ENCODE results near the gene OR10G3. TPM values are rescaled to one million over a fixed set of nuclear protein-coding genes. Genes with fewer than 3 reads are reported as not detected.

Gene OR10G3
- total RNA-seq, 2 experiments from 2014 or later: not detected

DNA sequence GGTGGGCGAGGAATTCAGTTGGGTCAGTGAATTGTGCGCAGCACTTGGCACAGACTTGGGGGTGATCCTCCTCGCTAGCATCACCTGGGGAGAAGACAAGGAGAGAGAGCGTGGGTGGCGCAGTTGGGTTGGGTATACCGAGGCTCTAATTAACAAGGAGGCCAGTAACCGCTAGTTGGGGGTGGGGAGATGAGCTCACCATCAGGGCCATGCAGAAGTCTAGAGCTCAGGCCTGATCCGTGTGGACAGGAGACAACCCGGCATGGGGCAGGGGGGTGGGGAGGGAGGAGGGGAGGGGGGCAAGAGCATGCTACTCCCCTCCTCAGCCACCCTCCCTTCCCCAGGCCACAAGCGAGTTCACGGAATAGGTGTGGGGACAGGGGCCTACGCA is 54.3 kb downstream of the OR10G3 start:
- Mint-ChIP-seq H3K4me3 (peak overlapping the region; percentile 81), H3K27ac (no peak overlapping the region), H3K36me3 (no peaks in the 10 kb centered on the region), H3K9me3 (no peaks in the 10 kb centered on the region), H3K27me3 (no peaks in the 10 kb centered on the region), H3K4me1 (peaks cover 20% of the 10 kb centered on the region)
- DNase-seq: no peak

DNA sequence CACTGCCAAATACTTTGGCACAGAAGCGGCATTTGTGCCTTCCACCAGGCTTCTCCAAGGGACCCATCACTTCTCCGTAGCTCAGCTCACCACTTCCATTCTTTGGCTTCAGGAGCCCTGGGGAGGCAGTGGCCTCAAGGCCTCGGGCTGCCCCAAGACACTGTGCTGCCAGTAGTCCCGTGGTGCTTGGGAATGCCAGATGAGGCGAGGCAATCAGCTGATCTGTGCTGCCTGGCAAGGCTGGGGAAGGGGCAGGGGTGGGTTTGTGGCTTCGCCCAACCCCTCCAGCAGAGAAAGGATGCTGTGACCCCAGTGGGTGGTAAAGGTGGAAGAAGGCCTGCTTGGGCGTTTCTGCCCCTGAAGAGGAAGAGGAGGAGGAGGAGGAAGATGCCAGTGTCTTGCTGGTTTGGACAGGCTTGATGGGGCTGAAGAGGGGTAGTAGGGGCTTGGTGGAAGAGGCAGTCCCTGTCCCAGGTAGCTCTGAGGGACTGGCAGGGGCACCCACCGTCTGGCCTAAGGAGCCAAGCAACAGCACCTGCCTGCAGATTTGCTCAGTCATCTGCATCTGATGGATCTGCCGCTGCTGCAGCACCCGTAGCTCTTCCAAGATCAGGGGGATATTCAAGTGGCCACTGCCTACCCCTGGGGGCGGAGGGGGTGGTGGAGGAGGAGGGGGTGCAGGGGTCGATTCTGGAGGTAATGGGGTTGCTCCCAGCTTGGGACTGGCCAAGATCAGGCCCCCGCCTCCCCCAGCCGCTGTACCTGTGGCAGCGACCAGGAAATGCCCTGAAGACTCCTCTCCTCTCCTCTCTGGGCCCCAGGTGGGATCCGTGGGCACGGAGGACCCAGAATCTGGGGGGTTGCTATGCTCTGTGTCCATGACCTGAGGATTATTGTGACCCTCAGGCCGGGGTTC is 55.0 kb downstream of the OR10G3 start:
- Mint-ChIP-seq H3K4me1 (peaks cover 22% of the 10 kb centered on the region), H3K4me3 (peak overlapping the region; percentile 80), H3K9me3 (no peaks in the 10 kb centered on the region), H3K27me3 (no peaks in the 10 kb centered on the region), H3K27ac (no peak overlapping the region), H3K36me3 (no peaks in the 10 kb centered on the region)
- no peak for DNase-seq

DNA sequence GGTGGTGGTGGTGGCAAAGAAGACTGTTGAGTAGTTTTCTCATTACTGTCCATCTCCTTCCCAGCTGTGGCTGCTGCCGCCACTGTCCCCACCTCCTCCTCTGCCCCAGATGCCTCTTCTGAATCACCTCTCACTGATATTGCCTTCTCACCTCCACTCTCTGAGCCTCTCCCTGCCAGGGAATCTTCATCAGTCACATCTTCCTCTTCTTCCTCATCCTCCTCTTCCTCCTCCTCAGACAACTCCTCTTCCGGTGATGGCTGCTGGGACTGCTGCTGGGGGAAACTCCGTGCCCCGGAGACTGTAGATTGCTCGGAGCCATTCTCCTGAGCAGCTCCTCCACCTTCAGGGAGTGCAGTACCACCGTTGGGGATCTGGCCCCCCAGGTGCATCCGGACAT is 56.7 kb downstream of the OR10G3 start:
- no peak for DNase-seq
- H3K4me3 Mint-ChIP-seq: no peak overlapping the region
- H3K9me3 Mint-ChIP-seq: no peaks in the 10 kb centered on the region
- peaks cover 2% of the 10 kb centered on the region for H3K27me3 Mint-ChIP-seq
- peaks cover 20% of the 10 kb centered on the region for H3K4me1 Mint-ChIP-seq
- H3K36me3 Mint-ChIP-seq: no peaks in the 10 kb centered on the region
- H3K27ac Mint-ChIP-seq: no peak overlapping the region

DNA sequence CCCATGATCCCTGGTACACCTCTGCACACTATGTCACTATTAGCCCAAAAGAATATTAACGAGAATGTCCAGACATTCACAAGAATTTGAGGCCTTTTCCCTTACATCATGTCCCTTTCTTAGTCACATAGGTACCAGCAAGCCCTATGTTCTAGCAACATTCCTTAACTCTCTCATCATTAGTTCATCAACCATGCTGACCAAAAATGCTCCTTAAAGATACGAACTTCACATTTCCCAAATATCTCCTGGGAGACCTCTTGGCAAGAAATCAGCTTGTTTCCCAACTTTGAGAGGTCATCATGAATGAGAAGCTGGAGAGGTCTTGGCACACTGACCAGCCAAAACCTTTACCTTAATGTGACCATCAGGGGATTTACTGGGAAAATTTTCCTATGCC is 58.4 kb downstream of the OR10G3 start:
- peaks cover 11% of the 10 kb centered on the region for H3K4me1 Mint-ChIP-seq
- H3K27me3 Mint-ChIP-seq: peaks cover 3% of the 10 kb centered on the region
- no peak overlapping the region for H3K27ac Mint-ChIP-seq
- no peak for DNase-seq
- no peaks in the 10 kb centered on the region for H3K9me3 Mint-ChIP-seq
- no peaks in the 10 kb centered on the region for H3K36me3 Mint-ChIP-seq
- H3K4me3 Mint-ChIP-seq: no peak overlapping the region

DNA sequence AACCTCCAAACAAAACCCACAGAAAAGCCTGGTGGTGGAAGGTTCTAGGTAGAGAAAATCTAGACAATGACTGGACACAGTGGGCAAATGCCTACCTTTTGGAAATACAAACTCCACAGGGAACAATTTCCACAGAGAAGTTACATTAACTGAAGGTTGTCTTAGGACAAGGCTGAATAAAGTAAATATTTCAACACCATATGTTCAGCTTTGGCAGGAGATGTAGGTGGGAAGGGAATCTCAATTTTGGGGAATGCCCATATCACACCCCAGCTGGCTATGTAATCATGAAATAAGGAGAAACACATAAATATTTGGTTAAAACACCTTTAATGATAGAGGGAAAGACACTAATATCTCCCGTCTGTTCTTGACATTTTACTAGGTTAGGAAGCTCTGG is 59.1 kb downstream of the OR10G3 start:
- H3K27me3 Mint-ChIP-seq: peaks cover 3% of the 10 kb centered on the region
- peaks cover 11% of the 10 kb centered on the region for H3K4me1 Mint-ChIP-seq
- no peak overlapping the region for H3K4me3 Mint-ChIP-seq
- no peak overlapping the region for H3K27ac Mint-ChIP-seq
- no peaks in the 10 kb centered on the region for H3K9me3 Mint-ChIP-seq
- H3K36me3 Mint-ChIP-seq: no peaks in the 10 kb centered on the region
- DNase-seq: no peak

DNA sequence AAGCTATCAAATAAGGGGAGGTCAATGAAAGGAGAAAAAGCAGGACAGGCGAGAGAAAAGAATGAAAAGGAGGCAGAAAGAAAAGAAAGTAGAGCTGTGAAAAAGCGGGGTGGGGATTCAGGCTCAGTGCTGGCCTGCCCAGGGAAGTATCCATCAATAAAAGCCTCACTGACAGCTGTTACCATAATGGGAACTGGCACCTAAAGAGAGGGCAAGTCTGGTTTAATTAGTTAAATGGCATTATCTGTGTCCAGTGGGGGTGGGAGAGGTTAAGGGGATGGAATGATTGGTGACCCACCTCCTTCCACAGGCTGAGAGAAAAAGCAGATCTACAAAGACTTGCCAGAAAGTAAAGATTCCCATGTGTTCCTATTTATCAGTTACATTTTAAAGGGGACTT is 61.2 kb downstream of the OR10G3 start:
- Mint-ChIP-seq H3K4me1 (peaks cover 7% of the 10 kb centered on the region), H3K27me3 (peaks cover 3% of the 10 kb centered on the region), H3K4me3 (no peak overlapping the region), H3K9me3 (no peaks in the 10 kb centered on the region), H3K27ac (no peak overlapping the region), H3K36me3 (no peaks in the 10 kb centered on the region)
- no peak for DNase-seq

Other genes starting within 250 kb of the OR10G3 start
- 100 to 1,000 TPM; 218 to 221 TPM for gene SUPT16H, start 196.1 kb downstream of the OR10G3 start, total RNA-seq
- gene CHD8, start 124.0 kb downstream of the OR10G3 start, total RNA-seq: 10 to 100 TPM; 78.5 to 86.2 TPM
- gene RAB2B, start 103.1 kb downstream of the OR10G3 start, total RNA-seq: 10 to 100 TPM; 17.3 to 21.0 TPM
- gene TOX4, start 102.9 kb downstream of the OR10G3 start, total RNA-seq: 10 to 100 TPM; 76.5 to 78.0 TPM
- 10 to 100 TPM; 52.2 to 54.2 TPM for gene METTL3, start 68.7 kb downstream of the OR10G3 start, total RNA-seq
- gene SALL2, start 53.7 kb downstream of the OR10G3 start, total RNA-seq: 1 to 10 TPM; 4.4 to 5.2 TPM
- gene OR10G2, start 54.9 kb upstream of the OR10G3 start, total RNA-seq: not detected
- gene OR4E2, start 73.8 kb upstream of the OR10G3 start, total RNA-seq: not detected
- not detected for gene OR4E1, start 93.7 kb upstream of the OR10G3 start, total RNA-seq